ENCODE data around the gene RAB20. TPM values are rescaled to one million over a fixed set of nuclear protein-coding genes. Genes with fewer than 3 reads are reported as not detected.

Gene RAB20
- total and polyA plus RNA-seq, 10 of the 15 experiments (the other 5 are each of a cell fraction or from before 2014, with no cell fraction given), result 0.48 to 33.1 (median 9.6) TPM

GRCh38 chr13:110475550-110476219 lies 85.8 kb downstream of the RAB20 start (continued):
- TF ChIP-seq PKNOX1 (IDR thresholded peaks at IDR 0.05), result no peak
- no peak for TF ChIP-seq KDM1A (IDR thresholded peaks at IDR 0.05; ENCODE audit: borderline replicate concordance)
- no peak for TF ChIP-seq E2F4 (IDR thresholded peaks at IDR 0.05; ENCODE audit: low read depth, low read length)
- TF ChIP-seq CBX3 (IDR thresholded peaks at IDR 0.05; ENCODE audit: borderline replicate concordance, low read depth), result no peak
- TF ChIP-seq ZNF274 (IDR thresholded peaks at IDR 0.05; ENCODE audit: insufficient read depth, insufficient read length), result no peak
- no peak for TF ChIP-seq USF1 (IDR thresholded peaks at IDR 0.05; ENCODE audit: borderline replicate concordance, extremely low read length, insufficient read depth, low read depth, low read length)
- TF ChIP-seq CREM (IDR thresholded peaks at IDR 0.05; ENCODE audit: low read depth), result peak; percentile 80
- no peak for TF ChIP-seq EP300 (IDR thresholded peaks at IDR 0.05; ENCODE audit: borderline replicate concordance in 1 of 2, control insufficient read depth in 1 of 2, low read depth in 2 of 2, low read length in 2 of 2)
- TF ChIP-seq GATAD2B (conservative IDR thresholded peaks at IDR 0.05; ENCODE audit: low read depth), result no peak
- TF ChIP-seq NFXL1 (IDR thresholded peaks at IDR 0.05; ENCODE audit: borderline replicate concordance), result no peak
- TF ChIP-seq CREB1 (IDR thresholded peaks at IDR 0.05; ENCODE audit: low read depth), result peak; percentile 73
- peak; percentile 17 for TF ChIP-seq BCL3 (IDR thresholded peaks at IDR 0.05; ENCODE audit: borderline replicate concordance, insufficient read depth, low read depth, low read length, poor library complexity, severe bottlenecking)
- TF ChIP-seq FOXK2 (IDR thresholded peaks at IDR 0.05), result no peak
- TF ChIP-seq ESRRA (IDR thresholded peaks at IDR 0.05; ENCODE audit: low read length), result no peak
- TF ChIP-seq DPF2 (IDR thresholded peaks at IDR 0.05), result no peak
- no peak for TF ChIP-seq SMAD5 (IDR thresholded peaks at IDR 0.05; ENCODE audit: low read depth)
- TF ChIP-seq CHD1 (IDR thresholded peaks at IDR 0.05; ENCODE audit: low read depth, low read length), result no peak
- peak; percentile 90 for TF ChIP-seq FOXM1 (IDR thresholded peaks at IDR 0.05; ENCODE audit: low read depth, low read length)
- peak; percentile 98 for TF ChIP-seq EED (IDR thresholded peaks at IDR 0.05; ENCODE audit: low read depth)
- peak; percentile 65; the same call in 1 of the 2 replicates for TF ChIP-seq SPI1 (IDR thresholded peaks at IDR 0.05; ENCODE audit: borderline replicate concordance, insufficient read depth, low read depth, low read length)
- TF ChIP-seq CUX1 (IDR thresholded peaks at IDR 0.05; ENCODE audit: insufficient replicate concordance, low read depth, low read length), result no peak
